ENCODE results near the gene ZNF79. TPM values are rescaled to one million over a fixed set of nuclear protein-coding genes. Genes with fewer than 3 reads are reported as not detected.
A peak's percentile ranks its signal among the peaks of the same experiment; 100 is the strongest.

Gene ZNF79
- total and polyA plus RNA-seq, 9 of the 15 experiments (the other 6 are each of a cell fraction or from before 2014, with no cell fraction given) = 0.62 to 7.0 (median 4.1) TPM

DNA sequence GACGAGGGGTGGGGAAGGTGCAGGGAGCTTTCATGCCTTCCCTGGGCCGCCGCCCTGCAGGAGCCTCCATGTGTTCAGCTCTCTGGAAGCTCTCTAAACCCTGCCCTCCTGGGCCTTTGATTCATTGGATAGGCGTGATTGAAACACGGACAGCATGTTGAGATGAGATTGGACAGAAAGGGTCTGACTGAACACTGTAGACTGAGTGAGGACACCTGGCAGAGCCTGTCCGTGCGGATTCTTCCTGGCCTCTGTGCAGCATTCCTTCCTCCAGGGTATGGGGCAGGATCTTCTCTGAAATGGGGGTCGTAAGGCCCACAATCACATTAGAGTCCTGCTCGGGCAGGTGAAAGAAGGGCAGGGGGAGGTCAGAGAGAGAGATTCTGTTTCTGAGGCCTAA lies 14.2 kb downstream of the ZNF79 start (continued):
- TF ChIP-seq, protein P1, sequence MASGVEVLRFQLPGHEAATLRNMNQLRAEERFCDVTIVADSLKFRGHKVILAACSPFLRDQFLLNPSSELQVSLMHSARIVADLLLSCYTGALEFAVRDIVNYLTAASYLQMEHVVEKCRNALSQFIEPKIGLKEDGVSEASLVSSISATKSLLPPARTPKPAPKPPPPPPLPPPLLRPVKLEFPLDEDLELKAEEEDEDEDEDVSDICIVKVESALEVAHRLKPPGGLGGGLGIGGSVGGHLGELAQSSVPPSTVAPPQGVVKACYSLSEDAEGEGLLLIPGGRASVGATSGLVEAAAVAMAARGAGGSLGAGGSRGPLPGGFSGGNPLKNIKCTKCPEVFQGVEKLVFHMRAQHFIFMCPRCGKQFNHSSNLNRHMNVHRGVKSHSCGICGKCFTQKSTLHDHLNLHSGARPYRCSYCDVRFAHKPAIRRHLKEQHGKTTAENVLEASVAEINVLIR (CRISPR knock-in tag; IDR thresholded peaks at IDR 0.05) = no peak
- TF ChIP-seq SREBF2 (CRISPR knock-in tag; IDR thresholded peaks at IDR 0.05) = no peak

DNA sequence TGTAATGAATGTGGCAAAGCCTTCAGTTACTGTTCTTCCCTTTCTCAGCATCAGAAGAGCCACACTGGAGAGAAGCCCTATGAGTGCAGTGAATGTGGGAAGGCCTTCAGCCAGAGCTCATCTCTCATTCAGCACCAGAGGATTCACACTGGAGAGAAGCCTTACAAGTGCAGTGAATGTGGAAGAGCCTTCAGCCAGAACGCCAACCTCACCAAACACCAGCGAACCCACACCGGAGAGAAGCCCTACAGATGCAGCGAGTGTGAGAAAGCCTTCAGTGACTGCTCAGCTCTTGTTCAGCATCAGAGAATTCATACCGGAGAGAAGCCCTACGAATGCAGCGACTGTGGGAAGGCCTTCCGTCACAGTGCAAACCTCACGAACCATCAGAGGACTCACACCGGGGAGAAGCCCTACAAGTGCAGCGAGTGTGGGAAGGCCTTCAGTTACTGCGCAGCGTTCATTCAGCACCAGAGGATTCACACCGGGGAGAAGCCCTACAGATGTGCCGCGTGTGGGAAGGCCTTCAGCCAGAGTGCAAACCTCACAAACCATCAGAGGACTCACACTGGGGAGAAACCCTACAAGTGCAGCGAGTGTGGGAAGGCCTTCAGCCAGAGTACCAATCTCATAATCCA lies 20.2 kb downstream of the ZNF79 start:
- Histone ChIP-seq H3K36me3 (ENCODE audit: control insufficient read depth, insufficient read depth, low read length) (peaks cover 86% of the 10 kb centered on the region), H2AFZ (ENCODE audit: low read depth, low read length) (no peak overlapping the region), H3K4me3 (no peak overlapping the region), H3K9ac (ENCODE audit: insufficient read depth in 1 of 2, low read depth in 2 of 2, low read length in 2 of 2) (no peak overlapping the region), H3K27me3 (ENCODE audit: control insufficient read depth in 2 of 2, insufficient read depth in 2 of 2, low read length in 2 of 2) (no peaks in the 10 kb centered on the region), H4K20me1 (replicated peaks; ENCODE audit: control insufficient read depth, insufficient read depth, low read length) (peaks cover 24% of the 10 kb centered on the region), H3K9me1 (ENCODE audit: control insufficient read depth, insufficient read depth, low read length) (no peaks in the 10 kb centered on the region), H3K27ac (ENCODE audit: extremely low read depth, low read depth, low read length) (peak overlapping the region; percentile 4; the same call in 1 of the 3 replicates), H3K4me1 (replicated peaks in 1 of 2; ENCODE audit: control insufficient read depth in 2 of 2, insufficient read depth in 2 of 2, low read length in 2 of 2) (peaks cover 6 to 7% of the 10 kb centered on the region in 2 experiments; a peak in 3 of 5 replicates), H3K9me3 (replicated peaks; ENCODE audit: control insufficient read depth, insufficient read depth, low read depth, low read length) (peaks cover 12% of the 10 kb centered on the region), H3K79me2 (ENCODE audit: control insufficient read depth, insufficient read depth, low read length) (peaks cover 27% of the 10 kb centered on the region), H3K4me2 (ENCODE audit: insufficient read depth, low read length) (no peak overlapping the region)
- TF ChIP-seq FOXK1 (CRISPR knock-in tag; IDR thresholded peaks at IDR 0.05; ENCODE audit: borderline replicate concordance) (no peak), FIP1L1 (IDR thresholded peaks at IDR 0.05; ENCODE audit: low read depth, low read length, poor library complexity, severe bottlenecking) (peak; percentile 29), POLR2G (IDR thresholded peaks at IDR 0.05; ENCODE audit: low read depth, low read length) (peak; percentile 48; the same call in 1 of the 2 replicates), GABPB1 (CRISPR knock-in tag; IDR thresholded peaks at IDR 0.05) (no peak), MEIS2 (IDR thresholded peaks at IDR 0.05; ENCODE audit: partially characterized antibody) (no peak), ZNF274 (IDR thresholded peaks at IDR 0.05; ENCODE audit: borderline replicate concordance, low read depth, low read length) (peak; percentile 93), CEBPB (tag; IDR thresholded peaks at IDR 0.05) (no peak), TRIM28 (IDR thresholded peaks at IDR 0.05) (0 out of 2 replicates have a peak, but pooled peaks have one; percentile 64), SNRNP70 (optimal IDR thresholded peaks at IDR 0.05; ENCODE audit: low read depth, low read length) (peak; percentile 24), CHD2 (IDR thresholded peaks at IDR 0.05; ENCODE audit: low read depth, low read length) (peak; percentile 21; the same call in 1 of the 2 replicates), SP1 (CRISPR knock-in tag; IDR thresholded peaks at IDR 0.05) (0 out of 2 replicates have a peak, but pooled peaks have one; percentile 29), RBFOX2 (IDR thresholded peaks at IDR 0.05; ENCODE audit: low read depth, low read length) (peak; percentile 41; the same call in 1 of the 2 replicates), HNRNPUL1 (IDR thresholded peaks at IDR 0.05; ENCODE audit: low read length) (0 out of 2 replicates have a peak, but pooled peaks have one; percentile 19)
- TF ChIP-seq, protein P2, sequence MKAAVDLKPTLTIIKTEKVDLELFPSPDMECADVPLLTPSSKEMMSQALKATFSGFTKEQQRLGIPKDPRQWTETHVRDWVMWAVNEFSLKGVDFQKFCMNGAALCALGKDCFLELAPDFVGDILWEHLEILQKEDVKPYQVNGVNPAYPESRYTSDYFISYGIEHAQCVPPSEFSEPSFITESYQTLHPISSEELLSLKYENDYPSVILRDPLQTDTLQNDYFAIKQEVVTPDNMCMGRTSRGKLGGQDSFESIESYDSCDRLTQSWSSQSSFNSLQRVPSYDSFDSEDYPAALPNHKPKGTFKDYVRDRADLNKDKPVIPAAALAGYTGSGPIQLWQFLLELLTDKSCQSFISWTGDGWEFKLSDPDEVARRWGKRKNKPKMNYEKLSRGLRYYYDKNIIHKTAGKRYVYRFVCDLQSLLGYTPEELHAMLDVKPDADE (conservative IDR thresholded peaks at IDR 0.05; ENCODE audit: control insufficient read depth, low read depth, low read length) = 0 out of 2 replicates have a peak, but pooled peaks have one; percentile 20
- FAIRE-seq (no peak), ATAC-seq (no peak; the same call in 2 of the 3 replicates), DNase-seq (ENCODE audit: extremely low read depth in 1 of 4, low spot score in 3 of 4) (peak in 1 of 4 experiments; percentile 17)
- no TSS peak for BruUV-seq (replicated peaks)
- WGBS (ENCODE audit: insufficient coverage, low coverage, missing lambda C conversion rate) = 87% methylated on average over 13 of the region's 17 CpGs
- POLR2A ChIA-PET = interaction anchor here (0.5 to 5.5 kb wide), 12 partner anchors 8 to 916 kb away, joined by 3 to 30 read pairs (median 3); partner anchors contain the start of gene ZNF79
- in situ Hi-C loops (cut with MboI) = no loop called here
- CTCF ChIA-PET (ENCODE audit: low intra/inter-chr PET ratio) = no interaction called here
- intact Hi-C loops (cut with micrococcal nuclease) = no loop called here
